GM12878 (cell line): ENCODE data around the gene WDFY4. TPM values are rescaled to one million over a fixed set of nuclear protein-coding genes. Genes with fewer than 3 reads are reported as not detected.

Experiments used
- CBFB ChIP-seq: IDR thresholded peaks from 2 replicates; pipeline ENCODE4 v1.6.1; 2016; ENCODE audit warnings: antibody characterized with exemption, low read depth
- CREM ChIP-seq: IDR thresholded peaks from 2 replicates; pipeline ENCODE4 v1.6.1; 2014; ENCODE audit warnings: antibody characterized with exemption, low read depth
- EGR1 ChIP-seq, 2 experiments: IDR thresholded peaks; 1 replicate in 1 of 2; 2 replicates in 1 of 2; pipeline ENCODE4 v1.6.1; 2011 to 2012; ENCODE audit warnings: low read depth in 2 of 2, low read length in 2 of 2, borderline replicate concordance in 1 of 2, mild to moderate bottlenecking in 1 of 2, moderate library complexity in 1 of 2
- GATAD2B ChIP-seq: fragments of 450-650 bp; conservative IDR thresholded peaks from 2 replicates; pipeline ENCODE4 v1.6.1; 2017; ENCODE audit warnings: low read depth, mild to moderate bottlenecking, moderate library complexity
- IRF5 ChIP-seq: fragments of 450-650 bp; IDR thresholded peaks from 2 replicates; pipeline ENCODE4 v1.6.1; 2017; ENCODE audit warnings: borderline replicate concordance
- NR2F1 ChIP-seq: fragments of 450-650 bp; conservative IDR thresholded peaks from 2 replicates; pipeline ENCODE4 v1.6.1; 2017; ENCODE audit warnings: mild to moderate bottlenecking
- RBBP5 ChIP-seq: fragments of 200-600 bp; sonication (generic); conservative IDR thresholded peaks from 2 replicates; pipeline ENCODE4 v1.6.1; 2016
- RELB ChIP-seq: fragments of 450-650 bp; IDR thresholded peaks from 2 replicates; pipeline ENCODE4 v1.6.1; 2017; ENCODE audit warnings: low read depth, mild to moderate bottlenecking, moderate library complexity
- REST ChIP-seq: IDR thresholded peaks from 2 replicates; pipeline ENCODE4 v1.6.1; 2012; ENCODE audit warnings: mild to moderate bottlenecking, low read depth, low read length
- RFX5 ChIP-seq: IDR thresholded peaks from 2 replicates; pipeline ENCODE4 v1.6.1; 2011; ENCODE audit warnings: low read depth, low read length, improper control_type of control experiment
- RUNX3 ChIP-seq: IDR thresholded peaks from 2 replicates; pipeline ENCODE4 v1.6.1; 2012; ENCODE audit warnings: low read length, inconsistent platforms
- SIN3A ChIP-seq: IDR thresholded peaks from 2 replicates; pipeline ENCODE4 v1.6.1; 2012; ENCODE audit warnings: low read depth, low read length, improper control_type of control experiment
- SIX5 ChIP-seq: IDR thresholded peaks from 2 replicates; pipeline ENCODE4 v1.6.1; 2011; ENCODE audit warnings: mild to moderate bottlenecking, low read depth, low read length, moderate library complexity; ENCODE audit not compliant: severe bottlenecking
- SMAD5 ChIP-seq: IDR thresholded peaks from 2 replicates; pipeline ENCODE4 v1.6.1; 2016; ENCODE audit warnings: antibody characterized with exemption, low read depth
- ZNF592 ChIP-seq: fragments of 450-650 bp; IDR thresholded peaks from 2 replicates; pipeline ENCODE4 v1.6.1; 2017; ENCODE audit warnings: mild to moderate bottlenecking, moderate library complexity
- polyA plus RNA-seq, 11 experiments: library from polyadenylated mRNA; depleted of rRNA in 4 of 11; unstranded in 6 of 11; stranded (reverse) in 5 of 11; fragments of >200 nt; fragmentation: Nextera tagmentation in 4 of 11; fragmentation: Illumina TruSeq in 1 of 11; extraction: Ambion mirVana in 4 of 11; extraction: Trizol in 1 of 11; gene quantifications; 1 replicate in 1 of 11; 2 replicates in 10 of 11; pipeline versions ENCODE4 v1.2.1 to v1.2.3, GENCODE V29; 2011 to 2016; ENCODE audit warnings: inconsistent platforms in 2 of 11, missing spikeins in 2 of 11, low read depth in 1 of 11
- total RNA-seq, 4 experiments: library from RNA; depleted of rRNA in 3 of 4; stranded (reverse); fragments of >200 nt in 3 of 4; fragmentation: Illumina TruSeq in 1 of 4; extraction: Trizol in 1 of 4; gene quantifications; 2 replicates each; pipeline versions ENCODE4 v1.2.1 to v1.2.3, GENCODE V29; 2013 to 2021

WDFY4 gene
- total and polyA plus RNA-seq, 10 of the 15 experiments (the other 5 are each of a cell fraction or from before 2014, with no cell fraction given): 13.5 to 132 (median 47.3) TPM

- TF ChIP-seq REST (0 out of 2 replicates have a peak, but pooled peaks have one; percentile 26), RBBP5 (no peak), RFX5 (no peak), IRF5 (no peak), SIX5 (no peak), NR2F1 (peak; percentile 70), CBFB (peak; percentile 60; the same call in 1 of the 2 replicates), SIN3A (0 out of 2 replicates have a peak, but pooled peaks have one; percentile 19), GATAD2B (peak; percentile 98), EGR1 (IDR thresholded peaks at IDR 0.05; ENCODE audit: borderline replicate concordance in 1 of 2, low read depth in 2 of 2, low read length in 2 of 2) (peak in 1 of 2 experiments; percentile 62; a peak in 1 of 3 replicates), CREM (peak; percentile 87), RELB (peak; percentile 72), SMAD5 (peak; percentile 60; the same call in 1 of the 2 replicates), ZNF592 (no peak; the same call in 1 of the 2 replicates), RUNX3 (peak; percentile 66)
Measured at GRCh38 chr10:48684792-48685623, at the start of gene WDFY4 (continued).
